HEK293 (cell line): ENCODE data around the gene FEZF2.

Experiments used
- CTCF ChIA-PET: fragments of 350-600 bp; formaldehyde crosslinking; extraction: SDS; loops from one replicate; lab custom pipeline; 2021; ENCODE audit warnings: antibody characterized with exemption; lab: Yijun Ruan, JAX
- POLR2A ChIA-PET: fragments of 300-600 bp; formaldehyde crosslinking; extraction: SDS; loops from one replicate; lab custom pipeline; 2020; ENCODE audit warnings: antibody characterized with exemption, inconsistent platforms; lab: Yijun Ruan, JAX
- H3K27ac ChIP-seq: fragments of 200-500 bp; sonication (Bioruptor generic); 2 replicates; pipeline ENCODE4 v1.5.1; 2014; ENCODE audit warnings: low read depth, low read length, control low read depth, inconsistent platforms; ENCODE audit errors: extremely low read depth
- H3K36me3 ChIP-seq, 2 experiments: fragments of 200-500 bp in 1 of 2; sonication (Bioruptor generic) in 1 of 2; 1 replicate in 1 of 2; 2 replicates in 1 of 2; pipeline ENCODE4 v1.5.1; 2014 to 2017; ENCODE audit warnings: inconsistent platforms in 2 of 2, low read length in 2 of 2; ENCODE audit not compliant: control insufficient read depth in 2 of 2, insufficient read depth in 1 of 2
- H3K4me1 ChIP-seq: fragments of 200-500 bp; sonication (Bioruptor generic); 2 replicates; pipeline ENCODE4 v1.5.1; 2014; ENCODE audit warnings: mild to moderate bottlenecking, low read length, inconsistent platforms; ENCODE audit not compliant: control insufficient read depth, insufficient read depth
- H3K4me3 ChIP-seq: 2 replicates; pipeline ENCODE4 v1.5.1; 2011; ENCODE audit warnings: low read depth, mild to moderate bottlenecking, control low read depth, low read length, moderate library complexity
- H3K9me3 ChIP-seq: fragments of 200-500 bp; sonication (Bioruptor generic); 2 replicates; pipeline ENCODE4 v1.5.1; 2014; ENCODE audit warnings: low read depth, low read length, inconsistent platforms; ENCODE audit not compliant: control insufficient read depth, insufficient read depth
- BCL11B ChIP-seq: fragments of 450-650 bp; formaldehyde crosslinking; IDR thresholded peaks from 2 replicates; pipeline ENCODE4 v1.5.1; 2016; ENCODE audit warnings: low read depth, missing biosample characterization, missing genetic modification characterization
- ZFP69B ChIP-seq: fragments of 450-650 bp; formaldehyde crosslinking; IDR thresholded peaks from 2 replicates; pipeline ENCODE4 v1.5.1; 2016; ENCODE audit warnings: missing biosample characterization, missing genetic modification characterization
- ZNF133 ChIP-seq: fragments of 450-650 bp; formaldehyde crosslinking; IDR thresholded peaks from 2 replicates; pipeline ENCODE4 v1.5.1; 2016; ENCODE audit warnings: missing biosample characterization, missing genetic modification characterization
- ZNF140 ChIP-seq: fragments of 450-650 bp; formaldehyde crosslinking; IDR thresholded peaks from 2 replicates; pipeline ENCODE4 v1.5.1; 2016; ENCODE audit warnings: missing biosample characterization, missing genetic modification characterization
- ZNF146 ChIP-seq: fragments of 450-650 bp; formaldehyde crosslinking; IDR thresholded peaks from 2 replicates; pipeline ENCODE4 v1.5.1; 2016; ENCODE audit warnings: missing biosample characterization, missing genetic modification characterization
- ZNF157 ChIP-seq: fragments of 450-650 bp; formaldehyde crosslinking; IDR thresholded peaks from 2 replicates; pipeline ENCODE4 v1.5.1; 2016; ENCODE audit warnings: missing biosample characterization, missing genetic modification characterization
- ZNF16 ChIP-seq: fragments of 450-650 bp; formaldehyde crosslinking; IDR thresholded peaks from 2 replicates; pipeline ENCODE4 v1.5.1; 2016; ENCODE audit warnings: low read depth, missing biosample characterization, missing genetic modification characterization
- ZNF202 ChIP-seq: fragments of 450-650 bp; formaldehyde crosslinking; IDR thresholded peaks from 2 replicates; pipeline ENCODE4 v1.5.1; 2016; ENCODE audit warnings: missing biosample characterization, missing genetic modification characterization, borderline replicate concordance
- ZNF391 ChIP-seq: fragments of 450-650 bp; formaldehyde crosslinking; IDR thresholded peaks from 2 replicates; pipeline ENCODE4 v1.5.1; 2016; ENCODE audit warnings: low read depth, missing biosample characterization, missing genetic modification characterization, borderline replicate concordance
- ZNF518A ChIP-seq: fragments of 450-650 bp; formaldehyde crosslinking; conservative IDR thresholded peaks from 2 replicates; pipeline ENCODE4 v1.5.1; 2016; ENCODE audit warnings: low read depth, missing biosample characterization, missing genetic modification characterization
- ZNF521 ChIP-seq: fragments of 450-650 bp; formaldehyde crosslinking; IDR thresholded peaks from 2 replicates; pipeline ENCODE4 v1.5.1; 2017; ENCODE audit warnings: missing biosample characterization, mild to moderate bottlenecking, missing genetic modification characterization
- ZNF654 ChIP-seq: fragments of 450-650 bp; formaldehyde crosslinking; IDR thresholded peaks from 2 replicates; pipeline ENCODE4 v1.5.1; 2016; ENCODE audit warnings: low read depth, missing biosample characterization, missing genetic modification characterization
- ZNF707 ChIP-seq: fragments of 450-650 bp; formaldehyde crosslinking; IDR thresholded peaks from 2 replicates; pipeline ENCODE4 v1.5.1; 2016; ENCODE audit warnings: missing biosample characterization, missing genetic modification characterization
- TF ChIP-seq, protein P1 (sequence below): fragments of 450-650 bp; formaldehyde crosslinking; IDR thresholded peaks from 2 replicates; pipeline ENCODE4 v1.5.1; 2016; ENCODE audit warnings: missing biosample characterization, missing genetic modification characterization

The FEZF2 gene

GRCh38 chr3:62335196-62335595, 38.2 kb downstream of the FEZF2 start:
- POLR2A ChIA-PET: no interaction called here
- no peaks in the 10 kb centered on the region for H3K9me3 ChIP-seq
- CTCF ChIA-PET: interaction anchor here (0.6 kb wide), 1 partner anchor 964 kb away, joined by 3 read pairs; no protein-coding TSS in a partner anchor

GRCh38 chr3:62332835-62333244, 40.5 kb downstream of the FEZF2 start:
- Histone ChIP-seq H3K36me3 (no peaks in the 10 kb centered on the region), H3K9me3 (no peaks in the 10 kb centered on the region), H3K27ac (no peak overlapping the region), H3K4me1 (no peaks in the 10 kb centered on the region), H3K4me3 (no peak overlapping the region)
- TF ChIP-seq ZNF157 (no peak), ZNF654 (tag by site-specific recombination) (peak; percentile 34), ZNF518A (tag by site-specific recombination) (no peak), ZNF391 (tag by site-specific recombination) (no peak), ZNF16 (tag by site-specific recombination) (no peak)
- TF ChIP-seq, protein P1, sequence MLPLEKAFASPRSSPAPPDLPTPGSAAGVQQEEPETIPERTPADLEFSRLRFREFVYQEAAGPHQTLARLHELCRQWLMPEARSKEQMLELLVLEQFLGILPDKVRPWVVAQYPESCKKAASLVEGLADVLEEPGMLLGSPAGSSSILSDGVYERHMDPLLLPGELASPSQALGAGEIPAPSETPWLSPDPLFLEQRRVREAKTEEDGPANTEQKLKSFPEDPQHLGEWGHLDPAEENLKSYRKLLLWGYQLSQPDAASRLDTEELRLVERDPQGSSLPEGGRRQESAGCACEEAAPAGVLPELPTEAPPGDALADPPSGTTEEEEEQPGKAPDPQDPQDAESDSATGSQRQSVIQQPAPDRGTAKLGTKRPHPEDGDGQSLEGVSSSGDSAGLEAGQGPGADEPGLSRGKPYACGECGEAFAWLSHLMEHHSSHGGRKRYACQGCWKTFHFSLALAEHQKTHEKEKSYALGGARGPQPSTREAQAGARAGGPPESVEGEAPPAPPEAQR (tag by site-specific recombination): no peak
- ChIA-PET POLR2A (no interaction called here), CTCF (interaction anchor here (0.6 to 3.2 kb wide), 8 partner anchors 8 to 250 kb away, joined by 3 to 27 read pairs (median 4); no protein-coding TSS in a partner anchor)

More at GRCh38 chr3:62335196-62335595, 38.2 kb downstream of the FEZF2 start:
- Histone ChIP-seq H3K4me1 (no peaks in the 10 kb centered on the region), H3K4me3 (no peak overlapping the region), H3K27ac (no peak overlapping the region), H3K36me3 (no peaks in the 10 kb centered on the region)
- no peak for TF ChIP-seq ZNF202 (tag by site-specific recombination)
- no peak for TF ChIP-seq ZNF133 (tag by site-specific recombination)

DNA sequence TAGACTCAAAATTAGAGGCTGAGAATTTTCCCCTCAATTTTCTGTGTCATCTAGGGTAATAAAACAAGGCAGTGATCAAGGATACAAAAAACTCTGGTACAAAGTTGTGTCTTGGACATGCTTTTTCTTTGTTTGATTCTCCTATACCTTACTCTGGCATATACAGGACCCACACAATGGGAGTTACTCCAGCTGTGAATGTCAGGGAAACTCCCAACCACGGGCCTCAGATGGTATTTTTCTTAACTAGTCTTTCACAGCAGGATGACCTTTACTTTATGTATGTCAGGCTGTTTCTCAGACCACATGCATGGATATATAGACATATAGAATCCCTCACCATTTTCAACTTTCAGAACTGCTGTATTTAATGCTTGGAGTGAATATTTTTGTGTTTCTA, 41.3 kb downstream of the FEZF2 start:
- Histone ChIP-seq H3K36me3 (no peaks in the 10 kb centered on the region), H3K9me3 (no peaks in the 10 kb centered on the region), H3K27ac (no peak overlapping the region), H3K4me1 (no peaks in the 10 kb centered on the region), H3K4me3 (no peak overlapping the region)
- ChIA-PET CTCF (interaction anchor here (0.7 to 3.2 kb wide), 9 partner anchors 21 to 239 kb away, joined by 3 to 27 read pairs (median 4); no protein-coding TSS in a partner anchor), POLR2A (interaction anchor here (0.6 kb wide), 1 partner anchor 17 kb away, joined by 3 read pairs; no protein-coding TSS in a partner anchor)
- TF ChIP-seq ZNF521 (tag by site-specific recombination): no peak
- TF ChIP-seq ZNF140 (tag by site-specific recombination): no peak
- TF ChIP-seq ZNF707 (tag by site-specific recombination): no peak
- TF ChIP-seq ZFP69B (tag by site-specific recombination): no peak
- no peak for TF ChIP-seq BCL11B (tag by site-specific recombination)
- no peak for TF ChIP-seq ZNF146
